Measurements from ENCODE around the gene EZR.

- TF ChIP-seq POLR2AphosphoS5 (IDR thresholded peaks at IDR 0.05; ENCODE audit: low read length): peak; percentile 66
- TF ChIP-seq PBX3 (IDR thresholded peaks at IDR 0.05; ENCODE audit: insufficient replicate concordance, low read depth, low read length): no peak
- TF ChIP-seq PAX5 (IDR thresholded peaks at IDR 0.05; ENCODE audit: borderline replicate concordance, low read depth, low read length): no peak
- TF ChIP-seq, protein P1, sequence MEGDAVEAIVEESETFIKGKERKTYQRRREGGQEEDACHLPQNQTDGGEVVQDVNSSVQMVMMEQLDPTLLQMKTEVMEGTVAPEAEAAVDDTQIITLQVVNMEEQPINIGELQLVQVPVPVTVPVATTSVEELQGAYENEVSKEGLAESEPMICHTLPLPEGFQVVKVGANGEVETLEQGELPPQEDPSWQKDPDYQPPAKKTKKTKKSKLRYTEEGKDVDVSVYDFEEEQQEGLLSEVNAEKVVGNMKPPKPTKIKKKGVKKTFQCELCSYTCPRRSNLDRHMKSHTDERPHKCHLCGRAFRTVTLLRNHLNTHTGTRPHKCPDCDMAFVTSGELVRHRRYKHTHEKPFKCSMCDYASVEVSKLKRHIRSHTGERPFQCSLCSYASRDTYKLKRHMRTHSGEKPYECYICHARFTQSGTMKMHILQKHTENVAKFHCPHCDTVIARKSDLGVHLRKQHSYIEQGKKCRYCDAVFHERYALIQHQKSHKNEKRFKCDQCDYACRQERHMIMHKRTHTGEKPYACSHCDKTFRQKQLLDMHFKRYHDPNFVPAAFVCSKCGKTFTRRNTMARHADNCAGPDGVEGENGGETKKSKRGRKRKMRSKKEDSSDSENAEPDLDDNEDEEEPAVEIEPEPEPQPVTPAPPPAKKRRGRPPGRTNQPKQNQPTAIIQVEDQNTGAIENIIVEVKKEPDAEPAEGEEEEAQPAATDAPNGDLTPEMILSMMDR (IDR thresholded peaks at IDR 0.05 in 2 of 3, conservative IDR thresholded peaks at IDR 0.05 in 1 of 3; ENCODE audit: control insufficient read depth in 2 of 3, extremely low read depth in 1 of 3, insufficient read depth in 1 of 3, low read depth in 3 of 3, low read length in 3 of 3): no peak
- TF ChIP-seq ZBED1 (IDR thresholded peaks at IDR 0.05; ENCODE audit: borderline replicate concordance): no peak
- TF ChIP-seq SMC3 (IDR thresholded peaks at IDR 0.05; ENCODE audit: borderline replicate concordance, low read length): no peak
- TF ChIP-seq ZNF592 (IDR thresholded peaks at IDR 0.05): no peak
Observed at GRCh38 chr6:158807515-158808441, 11.4 kb downstream of the EZR start.
